DMS114 treated with DMSO at 0.1 percent for 48 hours (cell line): ENCODE data around the gene SYNGAP1.
"Not testable (repeated sequence)": the region's sequence is repeated elsewhere in the genome, so short reads cannot be mapped to it uniquely, and the experiment has no call there.

Source experiments
- DNase-seq: peaks from one replicate; lab custom pipeline; 2025; ENCODE audit not compliant: unreplicated experiment; lab: John Stamatoyannopoulos, UW

Gene SYNGAP1

GRCh38 chr6:33466075-33466735 lies 46.3 kb downstream of the SYNGAP1 start:
- no peak for DNase-seq

- no peak for DNase-seq
These were observed 47.2 kb downstream of the SYNGAP1 start for GRCh38 chr6:33467091-33467490.

GRCh38 chr6:33469661-33470060 lies 49.8 kb downstream of the SYNGAP1 start:
- DNase-seq, result no peak

GRCh38 chr6:33477864-33478263 lies 58.0 kb downstream of the SYNGAP1 start:
- DNase-seq, result no peak

- no peak for DNase-seq
These were observed 61.3 kb downstream of the SYNGAP1 start for GRCh38 chr6:33481192-33481591.

- not testable (repeated sequence) for DNase-seq
These were observed 62.8 kb downstream of the SYNGAP1 start for GRCh38 chr6:33482620-33483019.

GRCh38 chr6:33483678-33484077 lies 63.8 kb downstream of the SYNGAP1 start:
- DNase-seq, result no peak

- not testable (repeated sequence) for DNase-seq
These were observed 64.9 kb downstream of the SYNGAP1 start for GRCh38 chr6:33484673-33485262.

GRCh38 chr6:33485680-33486079 lies 65.8 kb downstream of the SYNGAP1 start:
- not testable (repeated sequence) for DNase-seq

- DNase-seq, result no peak
These were observed 68.5 kb downstream of the SYNGAP1 start for GRCh38 chr6:33488339-33488738.

- DNase-seq, result peak; percentile 15
These were observed 70.3 kb downstream of the SYNGAP1 start for GRCh38 chr6:33490198-33490597.

- DNase-seq, result no peak
These were observed 70.8 kb downstream of the SYNGAP1 start for GRCh38 chr6:33490621-33491020.

- no peak for DNase-seq
These were observed 72.2 kb downstream of the SYNGAP1 start for GRCh38 chr6:33492093-33492492.

GRCh38 chr6:33497157-33497556 lies 77.3 kb downstream of the SYNGAP1 start:
- no peak for DNase-seq

GRCh38 chr6:33502486-33502885 lies 82.6 kb downstream of the SYNGAP1 start:
- no peak for DNase-seq

GRCh38 chr6:33504486-33504885 lies 84.6 kb downstream of the SYNGAP1 start:
- DNase-seq, result no peak
